T1000 (cell line): Measurements from ENCODE around the gene ADAMTS17.

Source experiments
- DNase-seq: peaks from one replicate; lab custom pipeline; 2025; ENCODE audit warnings: mixed read lengths; lab: John Stamatoyannopoulos, UW

ADAMTS17 gene

GRCh38 chr15:100310513-100311153, 31.1 kb downstream of the ADAMTS17 start:
- no peak for DNase-seq

DNA sequence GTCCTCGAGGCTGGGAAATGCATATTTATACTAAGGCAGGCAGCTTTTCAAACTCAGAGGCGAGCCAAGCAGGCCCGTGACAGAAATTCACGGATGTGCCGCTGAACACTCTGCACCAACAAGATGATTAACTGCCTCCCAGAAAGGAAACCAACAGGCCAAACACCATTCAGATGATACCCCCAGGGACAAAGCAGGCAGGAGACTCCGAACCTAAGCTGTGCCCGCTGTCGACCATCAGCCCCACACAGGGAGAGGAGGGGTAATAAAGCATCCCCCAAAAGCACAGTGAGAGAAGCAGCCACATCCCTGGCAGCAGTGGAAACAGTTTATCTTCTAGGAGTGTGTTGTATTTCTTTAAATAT, 31.8 kb downstream of the ADAMTS17 start:
- no peak for DNase-seq

GRCh38 chr15:100309109-100310040, 32.4 kb downstream of the ADAMTS17 start:
- no peak for DNase-seq

DNA sequence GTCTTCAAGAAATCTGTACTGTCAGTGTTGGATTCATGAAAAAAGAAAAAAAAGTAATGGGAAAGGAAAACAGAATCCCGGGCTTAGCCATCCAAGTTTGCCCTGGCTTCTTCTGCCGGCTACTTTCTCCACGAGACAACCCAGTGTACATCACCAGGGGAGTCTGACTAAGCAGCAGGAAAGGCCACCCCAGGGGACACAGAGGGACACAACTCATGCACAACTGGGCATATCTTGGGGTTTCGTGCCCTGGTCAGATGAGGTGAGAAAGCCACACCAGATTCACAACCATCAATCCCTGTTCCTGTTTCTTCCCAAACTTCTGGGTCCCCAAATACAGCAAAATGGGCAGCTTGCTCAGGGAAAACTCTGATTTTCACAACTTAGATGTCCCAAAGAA, 33.2 kb downstream of the ADAMTS17 start:
- DNase-seq: no peak

- DNase-seq: no peak
Observed at GRCh38 chr15:100308213-100308600, 33.6 kb downstream of the ADAMTS17 start.

DNA sequence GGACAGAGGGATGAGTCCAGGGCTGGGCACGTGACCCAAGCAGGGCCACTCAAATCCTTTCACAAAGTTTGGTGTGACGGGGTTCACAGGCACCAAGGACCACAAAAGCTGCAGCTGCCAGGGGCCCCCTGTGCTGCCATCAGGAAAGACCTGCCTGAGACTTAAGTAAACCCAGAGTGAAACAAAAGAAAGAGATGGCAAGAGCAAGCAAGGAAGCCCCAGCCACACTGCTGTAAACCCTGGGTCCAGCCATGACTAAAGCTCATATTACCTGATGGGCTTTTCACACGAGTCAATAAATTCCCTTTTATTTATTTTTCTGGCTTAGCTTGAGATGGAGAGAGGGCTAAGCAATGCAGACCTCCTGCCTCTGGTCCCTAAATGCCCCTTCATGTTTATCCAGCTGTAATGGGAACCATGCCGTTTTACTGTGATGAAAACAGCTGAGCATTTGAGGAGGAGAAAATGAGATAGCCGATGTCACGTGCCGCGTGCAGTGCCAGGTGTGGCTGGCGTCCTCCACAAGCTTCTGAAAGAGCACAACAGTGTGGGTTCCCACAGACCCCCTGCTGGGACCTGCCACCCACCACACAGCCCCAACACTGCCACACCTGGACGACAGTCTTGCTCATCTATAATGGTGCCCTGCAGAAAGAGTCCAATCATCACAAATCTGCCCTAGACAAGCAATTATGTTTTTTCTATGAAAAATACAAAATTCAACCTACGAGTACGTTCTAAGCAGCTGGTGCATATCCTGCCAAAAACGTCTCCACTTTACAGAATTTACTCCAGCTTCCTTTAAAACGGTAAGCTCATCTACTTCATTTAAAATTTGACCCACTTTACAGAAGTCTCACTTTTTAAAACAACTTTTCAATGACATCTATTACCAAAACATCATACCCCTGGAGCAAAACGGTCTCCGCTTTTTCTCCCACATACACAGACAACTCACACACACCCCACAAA, 34.2 kb downstream of the ADAMTS17 start:
- DNase-seq: no peak

- no peak for DNase-seq
Observed at GRCh38 chr15:100306098-100306497, 35.7 kb downstream of the ADAMTS17 start.

DNA sequence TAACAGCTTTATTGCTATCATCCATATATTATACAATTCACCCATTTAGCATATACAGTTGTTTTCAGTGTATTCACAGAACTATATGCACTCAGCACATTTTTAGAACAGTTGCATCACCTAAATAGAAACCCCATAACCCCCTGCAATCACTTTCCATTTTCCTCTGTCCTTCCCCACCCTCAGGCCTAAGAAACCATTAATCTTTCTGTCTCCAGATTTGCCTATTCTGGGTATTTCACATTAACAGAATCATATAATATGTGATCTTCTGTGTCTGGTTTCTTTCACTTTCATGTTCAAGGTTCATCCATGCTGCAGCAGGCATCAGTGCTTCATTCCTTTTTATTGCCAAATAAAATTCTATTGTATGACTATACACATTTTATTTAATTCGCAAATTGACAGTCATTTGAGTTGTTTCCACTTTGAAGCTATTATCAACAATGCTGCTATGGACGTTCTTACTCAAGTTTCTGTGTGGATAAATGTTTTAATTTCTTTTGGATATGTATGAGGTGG, 39.8 kb downstream of the ADAMTS17 start:
- DNase-seq: no peak

DNA sequence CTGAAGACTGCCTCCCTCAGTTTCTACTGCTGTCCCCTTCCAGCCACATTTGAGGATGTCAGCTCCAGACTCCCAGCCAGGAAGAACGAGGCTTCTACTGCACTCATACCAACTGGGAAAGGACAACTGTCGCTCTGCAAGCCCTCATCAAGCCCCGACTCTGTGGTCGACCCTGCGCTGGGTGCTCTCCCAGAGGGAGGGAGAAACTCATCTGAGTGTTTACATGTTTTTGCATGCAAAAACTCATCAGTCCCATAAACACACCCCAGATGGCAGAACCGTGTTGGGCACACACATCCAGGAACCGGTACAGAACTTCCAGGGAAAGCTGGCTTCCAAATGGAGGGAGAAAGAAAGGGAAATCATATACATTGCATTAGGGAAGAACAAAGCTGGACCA, 43.5 kb downstream of the ADAMTS17 start:
- no peak for DNase-seq

DNA sequence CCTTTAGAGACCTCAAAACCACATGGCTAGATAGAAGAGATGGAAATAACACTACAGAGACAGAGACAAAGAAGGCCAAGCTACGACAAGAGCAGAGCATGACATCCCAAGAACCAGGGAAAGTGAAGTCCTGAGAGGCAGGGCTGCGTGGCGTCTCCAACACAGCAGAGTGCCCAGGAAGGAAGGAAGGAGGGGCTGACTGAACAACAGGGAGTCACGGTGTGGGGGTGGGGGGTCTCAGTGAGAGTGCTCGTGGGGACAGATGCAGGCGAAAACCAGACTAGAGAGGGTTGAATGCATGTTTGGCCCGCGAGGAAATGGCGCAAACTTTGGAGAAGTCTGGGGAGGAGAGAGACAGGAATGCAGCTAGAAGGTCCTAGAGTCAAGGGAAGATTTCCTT, 44.0 kb downstream of the ADAMTS17 start:
- DNase-seq: no peak

DNA sequence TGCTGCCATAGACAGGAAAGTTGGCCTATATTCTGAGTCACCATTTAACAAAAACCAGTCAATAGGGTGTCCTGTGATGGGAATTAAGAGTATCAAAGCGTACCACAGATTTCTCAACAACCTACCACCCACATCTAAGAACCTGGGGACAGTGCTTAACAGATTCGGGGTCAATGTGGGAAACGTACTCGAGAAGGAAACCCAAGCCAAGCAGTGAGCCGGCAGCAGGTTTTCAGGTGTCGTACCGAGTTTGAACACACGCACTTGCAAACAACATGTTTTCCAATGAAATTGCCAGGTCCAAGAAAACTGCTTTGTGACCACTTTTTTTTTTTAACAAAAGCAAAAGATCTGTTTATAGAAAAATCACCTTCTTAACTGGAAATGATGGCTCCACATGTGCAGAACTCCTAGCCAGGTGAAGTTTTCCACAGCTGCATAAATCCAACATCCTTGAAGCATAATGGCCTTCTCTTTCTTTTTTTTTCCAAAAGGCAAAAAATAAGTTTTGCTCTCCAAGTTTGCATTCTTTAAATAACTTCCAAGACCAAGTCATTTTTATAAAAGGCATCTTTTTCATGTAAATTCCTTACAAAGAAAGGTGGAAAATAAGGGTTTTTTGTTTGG, 45.7 kb downstream of the ADAMTS17 start:
- no peak for DNase-seq

GRCh38 chr15:100292010-100292409, 49.8 kb downstream of the ADAMTS17 start:
- no peak for DNase-seq

- no peak for DNase-seq
Observed at GRCh38 chr15:100291106-100291505, 50.7 kb downstream of the ADAMTS17 start.

- DNase-seq: no peak
Observed at GRCh38 chr15:100285641-100286295, 56.0 kb downstream of the ADAMTS17 start.

DNA sequence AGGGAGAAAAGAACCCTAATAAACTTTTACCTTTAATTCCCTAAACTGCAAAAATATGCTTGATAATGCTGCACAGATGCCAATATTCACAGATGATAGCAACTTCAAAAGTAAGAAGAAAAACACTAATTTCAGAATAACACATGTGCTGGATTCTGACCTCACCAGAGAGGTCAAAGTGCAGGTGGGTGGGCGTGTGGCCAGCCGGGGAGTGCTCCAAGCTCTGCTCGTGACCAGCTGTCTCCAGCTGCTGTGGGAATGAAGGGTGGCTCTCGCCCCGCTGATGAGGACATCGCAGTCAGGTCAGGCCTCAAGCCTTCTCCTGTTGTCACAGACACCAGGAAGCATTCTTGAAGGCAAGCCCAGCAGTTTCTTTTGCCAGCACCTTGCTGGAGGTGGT, 57.1 kb downstream of the ADAMTS17 start:
- DNase-seq: no peak

GRCh38 chr15:100284191-100284590, 57.6 kb downstream of the ADAMTS17 start:
- DNase-seq: no peak

GRCh38 chr15:100281096-100281917, 60.5 kb downstream of the ADAMTS17 start:
- DNase-seq: no peak

DNA sequence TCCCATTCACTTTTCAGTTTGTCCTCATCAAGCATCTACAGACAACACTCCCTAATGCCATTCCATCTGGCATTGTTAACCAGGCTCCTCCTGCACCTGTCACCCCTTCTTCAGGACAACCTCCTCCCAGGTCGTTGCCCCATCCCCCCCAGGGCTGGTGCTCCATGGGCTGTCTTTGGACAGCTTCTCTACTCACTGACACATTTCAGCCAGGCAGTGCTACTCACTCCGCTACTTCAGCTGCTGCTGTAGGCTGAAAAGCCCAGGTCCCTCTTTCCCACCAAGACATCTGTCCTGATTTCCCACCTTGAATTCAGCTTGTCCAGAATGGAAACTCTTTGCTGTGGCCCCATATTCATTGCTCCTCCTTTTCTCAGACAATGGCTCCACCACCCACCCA, 61.9 kb downstream of the ADAMTS17 start:
- DNase-seq: no peak

- DNase-seq: no peak
Observed at GRCh38 chr15:100279446-100279845, 62.3 kb downstream of the ADAMTS17 start.
